Progenitor cell of endocrine pancreas (in vitro differentiated cells): ENCODE results near the gene ADSS1. TPM values are rescaled to one million over a fixed set of nuclear protein-coding genes. Genes with fewer than 3 reads are reported as not detected.

Source experiments
- DNase-seq: peaks from one replicate; pipeline ENCODE4 v3.0.0; 2021; ENCODE audit warnings: low spot score; ENCODE audit not compliant: unreplicated experiment
- H3K27ac Mint-ChIP-seq: 2 replicates; pipeline ENCODE4 v1.8.0; 2021; ENCODE audit warnings: mild to moderate bottlenecking, moderate library complexity, mixed read lengths
- H3K27me3 Mint-ChIP-seq: 2 replicates; pipeline ENCODE4 v1.8.0; 2021; ENCODE audit warnings: mixed read lengths
- H3K36me3 Mint-ChIP-seq: 2 replicates; pipeline ENCODE4 v1.8.0; 2022; ENCODE audit warnings: mixed read lengths; ENCODE audit not compliant: insufficient read depth
- H3K4me1 Mint-ChIP-seq: 2 replicates; pipeline ENCODE4 v1.8.0; 2021; ENCODE audit warnings: low read depth, mixed read lengths
- H3K4me3 Mint-ChIP-seq: 2 replicates; pipeline ENCODE4 v1.8.0; 2021; ENCODE audit warnings: low read depth, mild to moderate bottlenecking, moderate library complexity, mixed read lengths
- H3K9me3 Mint-ChIP-seq: 2 replicates; pipeline ENCODE4 v1.8.0; 2021; ENCODE audit warnings: low read depth, mixed read lengths
- CTCF ChIP-seq: fragments of 200-600 bp; sonication (generic); IDR thresholded peaks from one replicate; pipeline ENCODE4 v1.5.0; 2021; ENCODE audit warnings: antibody characterized with exemption, mild to moderate bottlenecking; ENCODE audit not compliant: unreplicated experiment
- total RNA-seq: library from RNA; stranded (reverse); gene quantifications from 2 replicates; pipeline ENCODE4 v1.2.1, GENCODE V29; 2021

ADSS1 gene
- total RNA-seq, 1 donor from 2014 or later, result 8.9 TPM

DNA sequence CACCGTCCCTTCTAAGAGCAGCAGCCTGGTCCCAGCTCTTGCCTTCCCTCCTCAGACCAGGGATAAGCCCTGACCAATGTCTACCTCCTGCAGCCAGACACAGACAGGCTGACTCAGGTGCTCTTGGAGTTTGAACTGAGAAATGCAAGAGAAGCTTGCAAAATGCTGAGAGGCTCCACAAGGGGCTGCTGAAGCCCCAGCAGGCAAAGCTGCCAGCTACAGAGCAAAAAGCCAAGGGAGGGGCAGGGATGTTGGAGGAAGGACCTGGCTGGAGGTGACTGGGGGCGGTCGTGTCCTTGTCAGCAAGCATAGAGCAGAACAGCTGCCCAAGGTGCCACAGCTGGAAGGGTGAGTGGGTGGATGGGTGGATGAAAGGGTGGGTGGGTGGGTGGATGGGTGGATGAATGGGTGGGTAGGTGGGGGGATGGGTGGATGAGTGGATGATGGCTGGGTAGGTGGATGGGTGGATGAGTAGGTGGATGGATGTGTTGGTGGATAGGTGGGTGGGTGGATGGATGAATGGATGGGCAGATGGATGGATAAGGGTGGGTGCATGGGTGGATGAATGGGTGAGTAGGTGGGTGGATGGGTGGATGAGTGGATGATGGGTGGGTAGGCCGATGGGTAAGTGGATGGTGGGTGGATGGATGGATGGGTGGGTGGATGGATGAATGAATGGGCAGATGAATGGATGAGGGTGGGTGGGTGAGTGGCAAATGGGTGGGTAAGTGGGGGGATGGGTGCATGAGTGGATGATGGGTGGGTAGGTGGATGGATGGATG, 38.6 kb upstream of the ADSS1 start:
- Mint-ChIP-seq H3K4me3 (no peak overlapping the region), H3K4me1 (peaks cover 42% of the 10 kb centered on the region), H3K27ac (no peak overlapping the region)

GRCh38 chr14:104685998-104686610, 37.9 kb upstream of the ADSS1 start:
- Mint-ChIP-seq H3K4me1 (peaks cover 39% of the 10 kb centered on the region), H3K9me3 (no peaks in the 10 kb centered on the region), H3K27me3 (peaks cover 4% of the 10 kb centered on the region), H3K36me3 (no peaks in the 10 kb centered on the region), H3K27ac (no peak overlapping the region), H3K4me3 (no peak overlapping the region)
- TF ChIP-seq CTCF, result no peak
- DNase-seq, result no peak

More for the DNA sequence above, 38.6 kb upstream of the ADSS1 start:
- H3K9me3 Mint-ChIP-seq, result no peaks in the 10 kb centered on the region
- no peak for TF ChIP-seq CTCF
- no peaks in the 10 kb centered on the region for H3K36me3 Mint-ChIP-seq
- peaks cover 4% of the 10 kb centered on the region for H3K27me3 Mint-ChIP-seq
- DNase-seq, result no peak

DNA sequence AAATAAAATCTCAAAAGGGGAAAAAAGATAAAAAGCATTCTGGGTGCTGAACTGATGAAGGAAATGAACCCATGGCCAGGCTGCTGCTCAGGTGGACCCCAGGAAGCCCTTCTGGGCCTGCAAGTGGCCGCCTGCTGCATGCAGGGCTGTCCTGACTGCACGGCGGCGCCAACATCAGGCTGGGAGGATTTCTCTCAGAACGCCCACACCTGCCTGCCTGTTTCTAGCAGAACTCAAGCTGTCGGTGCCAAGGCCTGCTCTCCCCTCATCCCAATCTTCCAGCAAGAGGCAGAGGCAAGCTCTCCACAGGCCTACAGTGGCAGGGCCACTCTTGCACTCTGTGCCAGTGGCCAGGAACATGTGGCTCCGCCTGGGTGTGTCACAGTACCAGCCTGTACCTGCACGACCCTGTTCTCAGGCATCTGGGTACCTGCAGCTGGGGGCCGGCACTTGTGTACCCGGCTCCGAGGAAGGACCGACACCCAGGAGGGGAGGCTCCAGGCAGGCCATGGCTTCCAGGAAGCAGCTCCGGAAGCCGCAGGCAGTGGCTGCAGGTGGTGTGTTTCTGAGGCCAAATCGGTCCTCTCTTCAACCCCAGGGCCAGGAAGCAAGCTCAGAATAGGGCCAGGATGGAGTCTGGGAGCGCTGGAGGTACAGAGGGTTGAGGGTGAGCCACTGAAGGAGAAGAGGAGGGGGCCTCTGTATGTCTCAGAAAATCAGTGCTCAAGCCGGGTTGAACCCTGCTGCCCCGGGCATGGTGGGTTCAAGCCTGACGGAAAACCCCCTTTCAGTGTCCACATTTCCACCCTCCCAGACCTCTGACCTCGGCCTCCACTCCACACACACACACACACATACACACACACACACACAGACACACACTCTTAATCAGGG, 37.2 kb upstream of the ADSS1 start:
- H3K36me3 Mint-ChIP-seq, result no peaks in the 10 kb centered on the region

DNA sequence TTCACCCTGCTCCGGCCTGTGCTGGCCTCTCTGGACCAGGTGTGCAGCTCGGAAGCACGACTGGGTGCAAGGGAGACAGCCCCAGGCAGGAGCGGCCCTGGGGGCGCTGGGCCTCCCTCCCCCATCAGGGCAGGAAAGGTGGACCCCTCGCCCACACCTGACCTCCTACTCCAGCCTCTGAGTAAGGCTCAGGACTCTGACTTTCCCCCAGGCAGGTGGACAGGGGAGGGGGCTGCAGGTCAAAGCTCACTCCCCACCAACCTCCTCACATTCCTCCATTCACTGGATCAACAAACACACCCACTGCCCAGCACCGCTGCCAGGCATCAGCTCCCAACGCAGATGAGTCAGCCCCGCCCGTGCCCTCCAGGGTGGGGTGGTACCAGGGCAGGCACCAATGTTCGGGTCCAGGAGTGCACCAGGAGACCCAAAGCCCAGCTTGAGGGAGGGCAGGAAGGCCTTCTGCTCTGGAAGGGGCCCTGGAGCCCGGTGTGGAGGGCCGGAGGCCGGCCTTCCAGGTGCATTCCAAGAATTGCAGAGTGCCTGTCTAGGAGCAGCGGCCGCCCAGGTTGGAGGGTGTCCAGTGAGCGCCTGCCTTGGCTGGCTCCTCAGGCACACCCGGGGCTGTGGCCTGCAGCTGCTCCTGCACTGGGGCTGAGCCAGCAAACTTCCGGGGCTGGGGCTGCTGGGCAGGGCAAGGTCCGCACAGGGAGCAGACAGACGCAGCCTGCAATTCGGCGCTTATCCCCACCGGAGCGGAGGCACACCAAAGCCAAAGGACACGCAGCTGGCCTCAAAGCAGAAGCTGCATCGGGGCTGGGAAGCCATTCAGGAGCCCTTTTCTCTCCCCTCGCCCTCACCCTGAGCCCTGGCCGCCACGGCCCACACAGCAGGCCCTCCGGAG, 36.2 kb upstream of the ADSS1 start:
- TF ChIP-seq CTCF, result no peak
- peaks cover 24% of the 10 kb centered on the region for H3K4me1 Mint-ChIP-seq
- peak overlapping the region; percentile 95 for H3K27ac Mint-ChIP-seq
- no peaks in the 10 kb centered on the region for H3K9me3 Mint-ChIP-seq
- no peaks in the 10 kb centered on the region for H3K36me3 Mint-ChIP-seq
- H3K27me3 Mint-ChIP-seq, result peaks cover 4% of the 10 kb centered on the region
- H3K4me3 Mint-ChIP-seq, result peak overlapping the region; percentile 53
- peak; percentile 53 for DNase-seq

More for the DNA sequence above, 37.2 kb upstream of the ADSS1 start:
- DNase-seq, result no peak
- no peak overlapping the region for H3K4me3 Mint-ChIP-seq
- H3K27ac Mint-ChIP-seq, result peak overlapping the region; percentile 95
- peaks cover 33% of the 10 kb centered on the region for H3K4me1 Mint-ChIP-seq
- TF ChIP-seq CTCF, result no peak
- peaks cover 4% of the 10 kb centered on the region for H3K27me3 Mint-ChIP-seq
- H3K9me3 Mint-ChIP-seq, result no peaks in the 10 kb centered on the region
